Endothelial cell of umbilical vein (primary cell): ENCODE data around the gene S1PR5. TPM values are rescaled to one million over a fixed set of nuclear protein-coding genes. Genes with fewer than 3 reads are reported as not detected.

ENCODE experiments used
- BruUV-seq: library from RNA; stranded (reverse); fragments of 400-500 nt; replicated peaks from 2 replicates; lab custom pipeline; 2021; lab: Mats Ljungman, UMichigan
- CTCF ChIA-PET: fragments of 300-600, 350-600 bp; sonication (Branson Sonifier 250); formaldehyde crosslinking; loops from one replicate; lab custom pipeline; 2021; ENCODE audit warnings: antibody characterized with exemption, inconsistent platforms; lab: Charles Lee
- POLR2A ChIA-PET: fragments of 300-600, 350-600 bp; sonication (Branson Sonifier 250); formaldehyde crosslinking; loops from one replicate; lab custom pipeline; 2021; ENCODE audit warnings: antibody characterized with exemption, inconsistent platforms; lab: Charles Lee
- DNase-seq: peaks from one replicate; pipeline ENCODE4 v3.0.0-alpha.2; 2011; ENCODE audit warnings: low read depth, low spot score
- FAIRE-seq: peaks from 2 replicates; lab custom pipeline; 2011; peaks lifted over from hg19 to GRCh38; lab: Jason Lieb, UNC
- H2AFZ ChIP-seq: 2 replicates; pipeline ENCODE4 v1.6.0; 2012; ENCODE audit warnings: low read depth, low read length, control low read depth, inconsistent platforms
- H3K27ac ChIP-seq: 2 replicates; pipeline ENCODE4 v1.5.1; 2011; ENCODE audit warnings: low read depth, mild to moderate bottlenecking, control low read depth, low read length, moderate library complexity; ENCODE audit not compliant: insufficient read depth
- H3K27me3 ChIP-seq, 2 experiments: 2 replicates each; pipeline versions ENCODE4 v1.6.0 to v1.6.1; 2011; ENCODE audit warnings: low read length in 2 of 2, mixed read lengths in 1 of 2; ENCODE audit not compliant: control insufficient read depth in 2 of 2, insufficient read depth in 2 of 2
- H3K36me3 ChIP-seq, 2 experiments: 2 replicates in 1 of 2; 3 replicates in 1 of 2; pipeline ENCODE4 v1.5.1; 2011; ENCODE audit warnings: low read length in 2 of 2, mild to moderate bottlenecking in 1 of 2, moderate library complexity in 1 of 2; ENCODE audit not compliant: control insufficient read depth in 2 of 2, insufficient read depth in 2 of 2; ENCODE audit errors: extremely low read depth in 1 of 2
- H3K4me1 ChIP-seq: 3 replicates; pipeline ENCODE4 v1.5.1; 2011; ENCODE audit warnings: mild to moderate bottlenecking, low read length; ENCODE audit not compliant: control insufficient read depth, insufficient read depth; ENCODE audit errors: extremely low read depth
- H3K4me2 ChIP-seq: 2 replicates; pipeline ENCODE4 v1.6.1; 2011; ENCODE audit warnings: low read length, control low read depth, mixed read lengths; ENCODE audit not compliant: insufficient read depth
- H3K4me3 ChIP-seq, 3 experiments: fragments of 200-600 bp in 1 of 3; sonication (generic), shearing (Covaris generic) in 1 of 3; replicated peaks in 1 of 3; 2 replicates each; pipeline ENCODE4 v1.5.1; 2011 to 2016; ENCODE audit warnings: control low read depth in 3 of 3, low read length in 3 of 3, mild to moderate bottlenecking in 2 of 3, inconsistent platforms in 1 of 3, low read depth in 1 of 3, moderate library complexity in 1 of 3; ENCODE audit not compliant: insufficient read depth in 1 of 3
- H3K79me2 ChIP-seq: 2 replicates; pipeline ENCODE4 v1.6.0; 2012; ENCODE audit warnings: low read length, inconsistent platforms; ENCODE audit not compliant: control insufficient read depth, insufficient read depth
- H3K9ac ChIP-seq: replicated peaks from 2 replicates; pipeline ENCODE3; 2011; ENCODE audit warnings: low read length, control low read depth; ENCODE audit not compliant: insufficient read depth; ENCODE audit errors: extremely low read depth
- H3K9me1 ChIP-seq: replicated peaks from 3 replicates; pipeline ENCODE4 v1.6.0; 2011; ENCODE audit warnings: mild to moderate bottlenecking, low read length; ENCODE audit not compliant: control insufficient read depth, insufficient read depth; ENCODE audit errors: extremely low read depth
- H3K9me3 ChIP-seq: replicated peaks from 2 replicates; pipeline ENCODE4 v1.5.1; 2012; ENCODE audit warnings: low read length, inconsistent platforms; ENCODE audit not compliant: control insufficient read depth, insufficient read depth
- H4K20me1 ChIP-seq: replicated peaks from 2 replicates; pipeline ENCODE3; 2011; ENCODE audit warnings: mild to moderate bottlenecking, low read length; ENCODE audit not compliant: control insufficient read depth, insufficient read depth; ENCODE audit errors: extremely low read depth
- EZH2 ChIP-seq: IDR thresholded peaks from 2 replicates; pipeline ENCODE4 v1.6.1; 2012; ENCODE audit warnings: borderline replicate concordance, low read depth, mild to moderate bottlenecking, moderate library complexity, low read length, inconsistent platforms; ENCODE audit not compliant: severe bottlenecking
- FOS ChIP-seq: IDR thresholded peaks from 2 replicates; pipeline ENCODE4 v1.6.1; 2011; ENCODE audit warnings: mild to moderate bottlenecking, low read length, moderate library complexity, borderline replicate concordance; ENCODE audit not compliant: insufficient read depth
- GATA2 ChIP-seq: IDR thresholded peaks from 2 replicates; pipeline ENCODE4 v1.7.0; 2011; ENCODE audit warnings: low read depth, mild to moderate bottlenecking, moderate library complexity, mixed read lengths, low read length; ENCODE audit not compliant: insufficient read length, insufficient read depth
- JUN ChIP-seq: IDR thresholded peaks from 2 replicates; pipeline ENCODE4 v1.6.1; 2011; ENCODE audit warnings: borderline replicate concordance, low read depth; ENCODE audit not compliant: insufficient read length, insufficient read depth
- POLR2A ChIP-seq: IDR thresholded peaks from 2 replicates; pipeline ENCODE4 v1.6.1; 2012; ENCODE audit warnings: low read depth, mild to moderate bottlenecking, control low read depth, low read length
- POLR2AphosphoS5 ChIP-seq: IDR thresholded peaks from 2 replicates; pipeline ENCODE4 v1.6.1; 2012; ENCODE audit warnings: low read depth, mild to moderate bottlenecking, control low read depth, low read length, moderate library complexity; ENCODE audit not compliant: insufficient read depth
- dilution Hi-C: fragments of 300-500 bp; cut with MboI; formaldehyde crosslinking; loops from one replicate; pipeline ENCODE4 v1.15.0; 2019; ENCODE audit warnings: low sequenced_read_pairs; ENCODE audit not compliant: extremely low pct_ligation_motif_present
- intact Hi-C: fragments of 100-400 bp; cut with micrococcal nuclease; formaldehyde crosslinking; loops from one replicate; pipeline ENCODE4 v1.10.0; 2022
- polyA plus RNA-seq, 4 experiments: library from polyadenylated mRNA; depleted of rRNA in 3 of 4; stranded (reverse) in 3 of 4; unstranded in 1 of 4; fragments of >200 nt; gene quantifications; 2 replicates each; pipeline versions ENCODE4 v1.2.1 to v1.2.3, GENCODE V29; 2011 to 2012; ENCODE audit warnings: missing spikeins in 1 of 4
- total RNA-seq: library from RNA; stranded (reverse); gene quantifications from 2 replicates; pipeline ENCODE4 v1.2.3, GENCODE V29; 2021
- TF ChIP-seq, protein P1 (sequence below): IDR thresholded peaks from 2 replicates; pipeline ENCODE4 v1.6.1; 2011; ENCODE audit not compliant: insufficient read depth, insufficient read length

S1PR5 gene
- total and polyA plus RNA-seq, 2 donors (not counting 3 experiments of a cell fraction or from before 2014, with no cell fraction given), result not detected

DNA sequence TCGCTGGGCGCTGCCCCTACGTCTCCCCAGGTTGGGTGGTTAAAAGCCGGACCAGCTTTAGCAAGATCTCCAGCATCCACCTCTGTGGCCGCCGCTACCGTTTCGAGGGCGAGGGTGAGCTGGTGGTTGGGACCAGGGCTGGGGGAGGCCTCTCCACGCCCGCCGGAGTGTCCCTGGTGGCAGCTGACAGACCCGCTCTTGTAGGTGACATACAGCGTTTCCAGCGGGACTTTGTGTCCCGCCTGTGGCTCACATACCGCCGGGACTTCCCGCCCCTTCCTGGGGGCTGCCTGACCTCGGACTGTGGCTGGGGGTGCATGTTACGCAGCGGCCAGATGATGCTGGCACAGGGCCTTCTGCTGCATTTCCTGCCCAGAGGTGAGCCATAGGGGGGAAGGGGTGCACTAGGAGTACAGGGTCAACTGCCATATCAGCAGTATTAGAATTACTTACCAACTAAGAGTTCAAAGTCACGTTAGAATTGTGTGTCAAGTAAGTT is 27.6 kb upstream of the S1PR5 start:
- Histone ChIP-seq H3K4me2 (peak overlapping the region; percentile 53), H2AFZ (no peak overlapping the region), H3K4me3 (peak overlapping the region in 1 of 3 experiments; percentile 91), H3K27ac (no peak overlapping the region), H3K79me2 (peaks cover 7% of the 10 kb centered on the region), H3K4me1 (peaks cover 4% of the 10 kb centered on the region), H3K27me3 (no peaks in the 10 kb centered on the region), H3K9ac (no peak overlapping the region), H3K9me1 (no peaks in the 10 kb centered on the region), H4K20me1 (no peaks in the 10 kb centered on the region), H3K9me3 (no peaks in the 10 kb centered on the region), H3K36me3 (peaks cover 0 to 3% of the 10 kb centered on the region in 2 experiments)
- BruUV-seq, result no TSS peak
- intact Hi-C loops, result no loop called here
- CTCF ChIA-PET, result interaction anchor here (1.6 kb wide), 1 partner anchor 39 kb away, joined by 4 read pairs; no protein-coding TSS in a partner anchor
- FAIRE-seq (no peak), DNase-seq (no peak)
- TF ChIP-seq, protein P1, sequence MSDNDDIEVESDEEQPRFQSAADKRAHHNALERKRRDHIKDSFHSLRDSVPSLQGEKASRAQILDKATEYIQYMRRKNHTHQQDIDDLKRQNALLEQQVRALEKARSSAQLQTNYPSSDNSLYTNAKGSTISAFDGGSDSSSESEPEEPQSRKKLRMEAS, result no peak
- no peak for TF ChIP-seq POLR2A
- dilution Hi-C loops, result no loop called here
- POLR2A ChIA-PET, result no interaction called here

DNA sequence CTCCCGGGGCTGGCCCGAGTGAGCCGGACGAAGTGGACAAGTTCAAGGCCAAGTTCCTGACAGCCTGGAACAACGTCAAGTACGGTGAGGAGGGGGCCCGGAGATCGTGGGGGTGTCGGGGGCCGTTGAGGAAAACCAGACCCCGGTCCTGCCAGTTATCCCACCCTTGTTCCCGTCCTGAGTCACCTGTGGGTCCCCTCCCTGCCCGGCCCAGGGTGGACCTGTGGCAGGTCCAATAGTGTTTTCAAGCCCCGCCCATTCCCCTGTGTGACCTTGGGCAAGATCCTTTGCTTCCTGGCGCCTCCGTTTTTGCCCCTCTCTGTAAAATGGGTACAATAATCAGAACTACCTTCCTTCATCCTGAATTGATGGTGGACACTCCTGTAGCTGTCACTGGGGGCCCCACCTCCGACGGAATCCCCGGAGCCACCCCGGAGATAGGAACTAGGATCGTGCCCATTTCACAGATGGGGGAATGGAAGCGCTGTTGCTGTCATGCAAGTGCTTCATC is 27.1 kb upstream of the S1PR5 start:
- Histone ChIP-seq H3K36me3 (peaks cover 0 to 3% of the 10 kb centered on the region in 2 experiments), H3K4me3 (peak overlapping the region; percentile 36 to 91 (median 58)), H3K9ac (peak overlapping the region; percentile 84), H3K4me2 (peak overlapping the region; percentile 53), H3K9me3 (no peaks in the 10 kb centered on the region), H3K4me1 (peaks cover 4% of the 10 kb centered on the region), H3K79me2 (peaks cover 7% of the 10 kb centered on the region), H3K9me1 (no peaks in the 10 kb centered on the region), H3K27me3 (no peaks in the 10 kb centered on the region), H2AFZ (peak overlapping the region; percentile 95), H4K20me1 (no peaks in the 10 kb centered on the region), H3K27ac (peak overlapping the region; percentile 42)
- DNase-seq (no peak), FAIRE-seq (peak; percentile 60)
- CTCF ChIA-PET, result interaction anchor here (1.6 kb wide), 1 partner anchor 39 kb away, joined by 4 read pairs; no protein-coding TSS in a partner anchor
- dilution Hi-C loops (no loop called here), intact Hi-C loops (no loop called here)
- POLR2A ChIA-PET, result no interaction called here
- BruUV-seq, result TSS peak; percentile 43
- TF ChIP-seq FOS (no peak), POLR2AphosphoS5 (peak; percentile 3), EZH2 (no peak), JUN (no peak), POLR2A (no peak), GATA2 (no peak)
- TF ChIP-seq, protein P1, result no peak
